ENCODE measurements around the gene SLC25A6. TPM values are rescaled to one million over a fixed set of nuclear protein-coding genes. Genes with fewer than 3 reads are reported as not detected.

Gene SLC25A6
- polyA plus RNA-seq, 1 of the 3 experiments (the other 2 are of a cell fraction): 981 TPM

GRCh38 chrX:1341545-1342184 lies 50.2 kb downstream of the SLC25A6 start:
- TF ChIP-seq YY1 (IDR thresholded peaks at IDR 0.05; ENCODE audit: low read depth) (no peak), RFX5 (IDR thresholded peaks at IDR 0.05; ENCODE audit: low read length) (no peak), RAD21 (IDR thresholded peaks at IDR 0.05; ENCODE audit: low read length) (no peak), SMC3 (IDR thresholded peaks at IDR 0.05; ENCODE audit: low read depth, low read length) (no peak)
- H3K4me1 ChIP-seq (ENCODE audit: control insufficient read depth in 1 of 2, insufficient read depth in 2 of 2, low read depth in 1 of 2, low read length in 1 of 2): no peaks in the 10 kb centered on the region
- POLR2A ChIA-PET: no interaction called here
- no peak overlapping the region for H3K4me3 ChIP-seq (ENCODE audit: low read depth in 2 of 2, low read length in 1 of 2)
- no peaks in the 10 kb centered on the region for H3K9me2 ChIP-seq
- H3K9ac ChIP-seq: no peak overlapping the region
- no peaks in the 10 kb centered on the region for H4K20me1 ChIP-seq (ENCODE audit: insufficient read depth)
- H3K79me2 ChIP-seq (ENCODE audit: insufficient read depth): no peaks in the 10 kb centered on the region
- H3F3A ChIP-seq (replicated peaks; ENCODE audit: insufficient read depth): no peaks in the 10 kb centered on the region
- CTCF ChIA-PET: no interaction called here
- H3K27me3 ChIP-seq (ENCODE audit: insufficient read depth): peaks cover 12% of the 10 kb centered on the region; the same call in 1 of the 2 replicates
- H3K27ac ChIP-seq (ENCODE audit: low read depth in 2 of 2, low read length in 1 of 2): no peak overlapping the region
- 44% methylated on average over 22 of the region's 22 CpGs for WGBS (ENCODE audit: low lambda C conversion rate)
- no peaks in the 10 kb centered on the region for H3K36me3 ChIP-seq (replicated peaks in 1 of 2; ENCODE audit: control insufficient read depth in 1 of 2, insufficient read depth in 2 of 2, low read length in 1 of 2)
- no peaks in the 10 kb centered on the region for H3K9me3 ChIP-seq
- no peak overlapping the region for H2AFZ ChIP-seq (ENCODE audit: low read depth)
- DNase-seq: no peak
- H3K4me2 ChIP-seq: no peak overlapping the region

DNA sequence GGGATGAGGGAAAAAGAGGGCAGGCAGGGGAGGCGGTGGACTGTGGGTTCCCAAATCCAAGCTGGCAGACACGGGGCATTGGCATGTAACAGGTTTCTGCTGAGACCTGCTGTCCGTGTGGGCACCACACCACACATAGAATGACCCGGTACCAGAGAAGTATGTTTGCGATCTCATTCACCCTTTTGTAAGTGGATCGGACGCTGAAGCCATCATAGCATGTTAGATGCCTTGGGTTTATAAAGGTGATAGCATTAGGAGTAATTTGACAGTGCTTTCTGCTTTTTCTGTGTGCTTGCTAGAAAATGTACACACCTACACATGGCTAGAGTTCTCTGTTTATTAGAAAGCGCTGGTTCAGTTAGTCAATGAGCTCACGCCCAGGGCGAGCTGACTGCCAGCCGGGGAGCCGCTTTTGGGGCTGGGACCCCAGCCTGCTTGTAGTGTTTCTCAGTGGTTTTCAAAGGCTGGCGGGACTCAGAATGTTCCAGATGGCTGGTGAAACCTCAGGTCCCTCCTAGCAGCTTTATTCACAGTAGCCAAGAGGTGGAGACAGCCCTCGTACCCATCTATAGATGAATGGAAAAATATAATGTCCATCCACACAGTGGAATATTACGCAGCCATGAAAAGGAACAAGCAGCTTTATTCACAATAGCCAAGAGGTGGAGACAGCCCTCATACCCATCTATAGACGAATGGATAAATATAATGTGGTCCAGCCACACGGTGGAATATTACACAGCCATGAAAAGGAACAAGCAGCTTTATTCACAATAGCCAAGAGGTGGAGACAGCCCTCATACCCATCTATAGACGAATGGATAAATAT lies 54.7 kb downstream of the SLC25A6 start:
- no peak overlapping the region for H2AFZ ChIP-seq (ENCODE audit: low read depth)
- no peaks in the 10 kb centered on the region for H3K79me2 ChIP-seq (ENCODE audit: insufficient read depth)
- WGBS (ENCODE audit: low lambda C conversion rate): 36% methylated on average over 15 of the region's 18 CpGs
- CTCF ChIA-PET: no interaction called here
- no peaks in the 10 kb centered on the region for H3K9me2 ChIP-seq
- no peaks in the 10 kb centered on the region for H3F3A ChIP-seq (replicated peaks; ENCODE audit: insufficient read depth)
- no peaks in the 10 kb centered on the region for H4K20me1 ChIP-seq (ENCODE audit: insufficient read depth)
- peak overlapping the region; percentile 61; the same call in 1 of the 2 replicates for H3K4me2 ChIP-seq
- no peak overlapping the region for H3K9ac ChIP-seq
- no peaks in the 10 kb centered on the region for H3K36me3 ChIP-seq (replicated peaks in 1 of 2; ENCODE audit: control insufficient read depth in 1 of 2, insufficient read depth in 2 of 2, low read length in 1 of 2)
- DNase-seq: no peak
- H3K27me3 ChIP-seq (ENCODE audit: insufficient read depth): peaks cover 17% of the 10 kb centered on the region; the same call in 1 of the 2 replicates
- POLR2A ChIA-PET: no interaction called here
- H3K4me1 ChIP-seq (ENCODE audit: control insufficient read depth in 1 of 2, insufficient read depth in 2 of 2, low read depth in 1 of 2, low read length in 1 of 2): no peaks in the 10 kb centered on the region
- TF ChIP-seq FOXJ3 (CRISPR knock-in tag; IDR thresholded peaks at IDR 0.05): no peak
- TF ChIP-seq FOXM1 (IDR thresholded peaks at IDR 0.05; ENCODE audit: low read depth): no peak
- TF ChIP-seq MAX (IDR thresholded peaks at IDR 0.05; ENCODE audit: low read depth): no peak
- TF ChIP-seq, protein P1, sequence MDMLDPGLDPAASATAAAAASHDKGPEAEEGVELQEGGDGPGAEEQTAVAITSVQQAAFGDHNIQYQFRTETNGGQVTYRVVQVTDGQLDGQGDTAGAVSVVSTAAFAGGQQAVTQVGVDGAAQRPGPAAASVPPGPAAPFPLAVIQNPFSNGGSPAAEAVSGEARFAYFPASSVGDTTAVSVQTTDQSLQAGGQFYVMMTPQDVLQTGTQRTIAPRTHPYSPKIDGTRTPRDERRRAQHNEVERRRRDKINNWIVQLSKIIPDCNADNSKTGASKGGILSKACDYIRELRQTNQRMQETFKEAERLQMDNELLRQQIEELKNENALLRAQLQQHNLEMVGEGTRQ (IDR thresholded peaks at IDR 0.05; ENCODE audit: borderline replicate concordance, low read depth, low read length): no peak
- no peak for TF ChIP-seq MEF2A (IDR thresholded peaks at IDR 0.05; ENCODE audit: borderline replicate concordance, low read depth)
- no peak for TF ChIP-seq FOSL2 (IDR thresholded peaks at IDR 0.05; ENCODE audit: borderline replicate concordance, low read depth)
- TF ChIP-seq, protein P2, sequence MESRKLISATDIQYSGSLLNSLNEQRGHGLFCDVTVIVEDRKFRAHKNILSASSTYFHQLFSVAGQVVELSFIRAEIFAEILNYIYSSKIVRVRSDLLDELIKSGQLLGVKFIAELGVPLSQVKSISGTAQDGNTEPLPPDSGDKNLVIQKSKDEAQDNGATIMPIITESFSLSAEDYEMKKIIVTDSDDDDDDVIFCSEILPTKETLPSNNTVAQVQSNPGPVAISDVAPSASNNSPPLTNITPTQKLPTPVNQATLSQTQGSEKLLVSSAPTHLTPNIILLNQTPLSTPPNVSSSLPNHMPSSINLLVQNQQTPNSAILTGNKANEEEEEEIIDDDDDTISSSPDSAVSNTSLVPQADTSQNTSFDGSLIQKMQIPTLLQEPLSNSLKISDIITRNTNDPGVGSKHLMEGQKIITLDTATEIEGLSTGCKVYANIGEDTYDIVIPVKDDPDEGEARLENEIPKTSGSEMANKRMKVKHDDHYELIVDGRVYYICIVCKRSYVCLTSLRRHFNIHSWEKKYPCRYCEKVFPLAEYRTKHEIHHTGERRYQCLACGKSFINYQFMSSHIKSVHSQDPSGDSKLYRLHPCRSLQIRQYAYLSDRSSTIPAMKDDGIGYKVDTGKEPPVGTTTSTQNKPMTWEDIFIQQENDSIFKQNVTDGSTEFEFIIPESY (IDR thresholded peaks at IDR 0.05; ENCODE audit: borderline replicate concordance, low read depth): no peak
- no peak for TF ChIP-seq RAD21 (IDR thresholded peaks at IDR 0.05; ENCODE audit: low read length)
- peak overlapping the region in 1 of 2 experiments; percentile 27; a peak in 1 of 4 replicates for H3K4me3 ChIP-seq (ENCODE audit: low read depth in 2 of 2, low read length in 1 of 2)
- H3K9me3 ChIP-seq: no peaks in the 10 kb centered on the region
- H3K27ac ChIP-seq (ENCODE audit: low read depth in 2 of 2, low read length in 1 of 2): no peak overlapping the region

Measured in SK-N-SH (cell line).